OCI-LY1 (cell line): ENCODE results near the gene ZBTB42.

Source experiments
- H2AFZ ChIP-seq: fragments of 200-600 bp; sonication (generic), shearing (Covaris generic); 2 replicates; pipeline ENCODE4 v1.6.0; 2014; ENCODE audit warnings: antibody characterized with exemption, mild to moderate bottlenecking, low read length
- H3F3A ChIP-seq: fragments of 200-600 bp; sonication (generic), shearing (Covaris generic); 2 replicates; pipeline ENCODE4 v1.6.0; 2014; ENCODE audit warnings: mild to moderate bottlenecking, antibody characterized with exemption, low read length, moderate library complexity; ENCODE audit not compliant: insufficient read depth
- H3K27ac ChIP-seq: fragments of 200-600 bp; sonication (generic); 2 replicates; pipeline ENCODE4 v1.5.1; 2014; ENCODE audit warnings: low read length, mixed run types, mild to moderate bottlenecking, low read depth; ENCODE audit not compliant: poor library complexity, severe bottlenecking
- H3K27me3 ChIP-seq: fragments of 200-600 bp; sonication (generic); 2 replicates; pipeline ENCODE4 v1.6.0; 2014; ENCODE audit warnings: antibody characterized with exemption, mild to moderate bottlenecking, low read length, moderate library complexity; ENCODE audit not compliant: insufficient read depth
- H3K36me3 ChIP-seq: fragments of 200-600 bp; sonication (generic); 2 replicates; pipeline ENCODE4 v1.6.1; 2014; ENCODE audit warnings: mild to moderate bottlenecking, antibody characterized with exemption, low read length, moderate library complexity, mixed read lengths; ENCODE audit not compliant: insufficient read depth
- H3K4me1 ChIP-seq: fragments of 200-600 bp; sonication (generic); 2 replicates; pipeline ENCODE4 v1.5.1; 2014; ENCODE audit warnings: mild to moderate bottlenecking, low read length, moderate library complexity; ENCODE audit not compliant: insufficient read depth, severe bottlenecking
- H3K4me2 ChIP-seq: fragments of 200-600 bp; sonication (generic), shearing (Covaris generic); 2 replicates; pipeline ENCODE4 v1.6.1; 2014; ENCODE audit warnings: low read length
- H3K4me3 ChIP-seq: fragments of 200-600 bp; sonication (generic); 2 replicates; pipeline ENCODE4 v1.5.1; 2014; ENCODE audit warnings: low read length, low read depth, mild to moderate bottlenecking, mixed read lengths; ENCODE audit not compliant: poor library complexity, severe bottlenecking
- H3K79me2 ChIP-seq: fragments of 200-600 bp; shearing (Covaris generic); 2 replicates; pipeline ENCODE4 v1.6.1; 2016; ENCODE audit warnings: mixed run types, low read length, mixed read lengths; ENCODE audit not compliant: insufficient read depth
- H3K9ac ChIP-seq: fragments of 200-600 bp; sonication (generic), shearing (Covaris generic); 2 replicates; pipeline ENCODE4 v1.6.1; 2014; ENCODE audit warnings: mild to moderate bottlenecking, low read length, mixed read lengths
- H3K9me2 ChIP-seq: fragments of 200-600 bp; sonication (generic), shearing (Covaris generic); 2 replicates; pipeline ENCODE4 v1.6.1; 2014; ENCODE audit warnings: low read depth, mild to moderate bottlenecking, low read length, mixed read lengths
- H3K9me3 ChIP-seq: fragments of 200-600 bp; shearing (Covaris generic); 2 replicates; pipeline ENCODE4 v1.6.1; 2014; ENCODE audit warnings: low read length, mixed read lengths
- H4K20me1 ChIP-seq: fragments of 200-600 bp; sonication (generic), shearing (Covaris generic); 2 replicates; pipeline ENCODE4 v1.6.0; 2016; ENCODE audit warnings: mild to moderate bottlenecking, low read length; ENCODE audit not compliant: insufficient read depth
- CTCF ChIP-seq: fragments of 200-600 bp; sonication (generic), shearing (Covaris generic); IDR thresholded peaks from 2 replicates; pipeline ENCODE4 v1.5.1; 2017; ENCODE audit warnings: mild to moderate bottlenecking, antibody characterized with exemption, low read length, moderate library complexity, mixed read lengths
- EZH2 ChIP-seq: fragments of 200-600 bp; sonication (generic), shearing (Covaris generic); IDR thresholded peaks from 2 replicates; pipeline ENCODE4 v1.8.0; 2017; ENCODE audit warnings: borderline replicate concordance, mixed run types, mild to moderate bottlenecking, antibody characterized with exemption, low read length, moderate library complexity, mixed read lengths

ZBTB42 gene

GRCh38 chr14:104844306-104845032 lies 43.6 kb downstream of the ZBTB42 start:
- Histone ChIP-seq H3K79me2 (no peaks in the 10 kb centered on the region), H3K27me3 (peaks cover 19% of the 10 kb centered on the region), H3K9me3 (no peaks in the 10 kb centered on the region), H3K27ac (no peak overlapping the region), H4K20me1 (no peaks in the 10 kb centered on the region), H3K4me1 (no peaks in the 10 kb centered on the region), H3K9ac (no peak overlapping the region), H3K9me2 (no peaks in the 10 kb centered on the region), H3K36me3 (no peaks in the 10 kb centered on the region), H3K4me2 (no peak overlapping the region), H3K4me3 (no peak overlapping the region), H2AFZ (no peak overlapping the region), H3F3A (no peaks in the 10 kb centered on the region)
- TF ChIP-seq EZH2 (no peak), CTCF (no peak)

GRCh38 chr14:104845033-104845666 lies 44.2 kb downstream of the ZBTB42 start:
- H4K20me1 ChIP-seq = no peaks in the 10 kb centered on the region
- no peaks in the 10 kb centered on the region for H3F3A ChIP-seq
- no peak overlapping the region for H3K27ac ChIP-seq
- H3K9me2 ChIP-seq = no peaks in the 10 kb centered on the region
- no peaks in the 10 kb centered on the region for H3K4me1 ChIP-seq
- H3K4me3 ChIP-seq = no peak overlapping the region
- H3K9me3 ChIP-seq = no peaks in the 10 kb centered on the region
- peaks cover 24% of the 10 kb centered on the region for H3K27me3 ChIP-seq
- H3K79me2 ChIP-seq = no peaks in the 10 kb centered on the region
- H3K9ac ChIP-seq = no peak overlapping the region
- H2AFZ ChIP-seq = no peak overlapping the region
- H3K36me3 ChIP-seq = no peaks in the 10 kb centered on the region
- no peak overlapping the region for H3K4me2 ChIP-seq
- TF ChIP-seq EZH2 = no peak
- no peak for TF ChIP-seq CTCF

GRCh38 chr14:104845834-104846441 lies 45.0 kb downstream of the ZBTB42 start:
- no peaks in the 10 kb centered on the region for H4K20me1 ChIP-seq
- H2AFZ ChIP-seq = no peak overlapping the region
- H3F3A ChIP-seq = no peaks in the 10 kb centered on the region
- H3K9ac ChIP-seq = no peak overlapping the region
- H3K4me1 ChIP-seq = no peaks in the 10 kb centered on the region
- no peaks in the 10 kb centered on the region for H3K79me2 ChIP-seq
- H3K4me2 ChIP-seq = no peak overlapping the region
- no peak for TF ChIP-seq EZH2
- H3K27me3 ChIP-seq = peaks cover 24% of the 10 kb centered on the region
- no peaks in the 10 kb centered on the region for H3K9me3 ChIP-seq
- H3K27ac ChIP-seq = no peak overlapping the region
- no peaks in the 10 kb centered on the region for H3K9me2 ChIP-seq
- no peak overlapping the region for H3K4me3 ChIP-seq
- H3K36me3 ChIP-seq = no peaks in the 10 kb centered on the region
